Endothelial cell of umbilical vein (primary cell): ENCODE results near the gene BTBD10. TPM values are rescaled to one million over a fixed set of nuclear protein-coding genes. Genes with fewer than 3 reads are reported as not detected.

Experiments
- BruUV-seq: library from RNA; stranded (reverse); fragments of 400-500 nt; replicated peaks from 2 replicates; lab custom pipeline; 2021; lab: Mats Ljungman, UMichigan
- CTCF ChIA-PET: fragments of 300-600, 350-600 bp; sonication (Branson Sonifier 250); formaldehyde crosslinking; loops from one replicate; lab custom pipeline; 2021; ENCODE audit warnings: antibody characterized with exemption, inconsistent platforms; lab: Charles Lee
- POLR2A ChIA-PET: fragments of 300-600, 350-600 bp; sonication (Branson Sonifier 250); formaldehyde crosslinking; loops from one replicate; lab custom pipeline; 2021; ENCODE audit warnings: antibody characterized with exemption, inconsistent platforms; lab: Charles Lee
- DNase-seq: peaks from one replicate; pipeline ENCODE4 v3.0.0-alpha.2; 2011; ENCODE audit warnings: low read depth, low spot score
- FAIRE-seq: peaks from 2 replicates; lab custom pipeline; 2011; peaks lifted over from hg19 to GRCh38; lab: Jason Lieb, UNC
- H2AFZ ChIP-seq: 2 replicates; pipeline ENCODE4 v1.6.0; 2012; ENCODE audit warnings: low read depth, low read length, control low read depth, inconsistent platforms
- H3K27ac ChIP-seq: 2 replicates; pipeline ENCODE4 v1.5.1; 2011; ENCODE audit warnings: low read depth, mild to moderate bottlenecking, control low read depth, low read length, moderate library complexity; ENCODE audit not compliant: insufficient read depth
- H3K27me3 ChIP-seq, 2 experiments: 2 replicates each; pipeline versions ENCODE4 v1.6.0 to v1.6.1; 2011; ENCODE audit warnings: low read length in 2 of 2, mixed read lengths in 1 of 2; ENCODE audit not compliant: control insufficient read depth in 2 of 2, insufficient read depth in 2 of 2
- H3K36me3 ChIP-seq, 2 experiments: 2 replicates in 1 of 2; 3 replicates in 1 of 2; pipeline ENCODE4 v1.5.1; 2011; ENCODE audit warnings: low read length in 2 of 2, mild to moderate bottlenecking in 1 of 2, moderate library complexity in 1 of 2; ENCODE audit not compliant: control insufficient read depth in 2 of 2, insufficient read depth in 2 of 2; ENCODE audit errors: extremely low read depth in 1 of 2
- H3K4me1 ChIP-seq: 3 replicates; pipeline ENCODE4 v1.5.1; 2011; ENCODE audit warnings: mild to moderate bottlenecking, low read length; ENCODE audit not compliant: control insufficient read depth, insufficient read depth; ENCODE audit errors: extremely low read depth
- H3K4me2 ChIP-seq: 2 replicates; pipeline ENCODE4 v1.6.1; 2011; ENCODE audit warnings: low read length, control low read depth, mixed read lengths; ENCODE audit not compliant: insufficient read depth
- H3K4me3 ChIP-seq, 3 experiments: fragments of 200-600 bp in 1 of 3; sonication (generic), shearing (Covaris generic) in 1 of 3; replicated peaks in 1 of 3; 2 replicates each; pipeline ENCODE4 v1.5.1; 2011 to 2016; ENCODE audit warnings: control low read depth in 3 of 3, low read length in 3 of 3, mild to moderate bottlenecking in 2 of 3, inconsistent platforms in 1 of 3, low read depth in 1 of 3, moderate library complexity in 1 of 3; ENCODE audit not compliant: insufficient read depth in 1 of 3
- H3K79me2 ChIP-seq: 2 replicates; pipeline ENCODE4 v1.6.0; 2012; ENCODE audit warnings: low read length, inconsistent platforms; ENCODE audit not compliant: control insufficient read depth, insufficient read depth
- H3K9ac ChIP-seq: replicated peaks from 2 replicates; pipeline ENCODE3; 2011; ENCODE audit warnings: low read length, control low read depth; ENCODE audit not compliant: insufficient read depth; ENCODE audit errors: extremely low read depth
- H3K9me1 ChIP-seq: replicated peaks from 3 replicates; pipeline ENCODE4 v1.6.0; 2011; ENCODE audit warnings: mild to moderate bottlenecking, low read length; ENCODE audit not compliant: control insufficient read depth, insufficient read depth; ENCODE audit errors: extremely low read depth
- H3K9me3 ChIP-seq: replicated peaks from 2 replicates; pipeline ENCODE4 v1.5.1; 2012; ENCODE audit warnings: low read length, inconsistent platforms; ENCODE audit not compliant: control insufficient read depth, insufficient read depth
- H4K20me1 ChIP-seq: replicated peaks from 2 replicates; pipeline ENCODE3; 2011; ENCODE audit warnings: mild to moderate bottlenecking, low read length; ENCODE audit not compliant: control insufficient read depth, insufficient read depth; ENCODE audit errors: extremely low read depth
- EZH2 ChIP-seq: IDR thresholded peaks from 2 replicates; pipeline ENCODE4 v1.6.1; 2012; ENCODE audit warnings: borderline replicate concordance, low read depth, mild to moderate bottlenecking, moderate library complexity, low read length, inconsistent platforms; ENCODE audit not compliant: severe bottlenecking
- FOS ChIP-seq: IDR thresholded peaks from 2 replicates; pipeline ENCODE4 v1.6.1; 2011; ENCODE audit warnings: mild to moderate bottlenecking, low read length, moderate library complexity, borderline replicate concordance; ENCODE audit not compliant: insufficient read depth
- GATA2 ChIP-seq: IDR thresholded peaks from 2 replicates; pipeline ENCODE4 v1.7.0; 2011; ENCODE audit warnings: low read depth, mild to moderate bottlenecking, moderate library complexity, mixed read lengths, low read length; ENCODE audit not compliant: insufficient read length, insufficient read depth
- MYC ChIP-seq: IDR thresholded peaks from one replicate; pipeline ENCODE4 v1.6.1; 2011; ENCODE audit warnings: mild to moderate bottlenecking, low read depth, low read length
- POLR2A ChIP-seq: IDR thresholded peaks from 2 replicates; pipeline ENCODE4 v1.6.1; 2012; ENCODE audit warnings: low read depth, mild to moderate bottlenecking, control low read depth, low read length
- POLR2AphosphoS5 ChIP-seq: IDR thresholded peaks from 2 replicates; pipeline ENCODE4 v1.6.1; 2012; ENCODE audit warnings: low read depth, mild to moderate bottlenecking, control low read depth, low read length, moderate library complexity; ENCODE audit not compliant: insufficient read depth
- dilution Hi-C: fragments of 300-500 bp; cut with MboI; formaldehyde crosslinking; loops from one replicate; pipeline ENCODE4 v1.15.0; 2019; ENCODE audit warnings: low sequenced_read_pairs; ENCODE audit not compliant: extremely low pct_ligation_motif_present
- intact Hi-C: fragments of 100-400 bp; cut with micrococcal nuclease; formaldehyde crosslinking; loops from one replicate; pipeline ENCODE4 v1.10.0; 2022
- polyA plus RNA-seq, 4 experiments: library from polyadenylated mRNA; depleted of rRNA in 3 of 4; stranded (reverse) in 3 of 4; unstranded in 1 of 4; fragments of >200 nt; gene quantifications; 2 replicates each; pipeline versions ENCODE4 v1.2.1 to v1.2.3, GENCODE V29; 2011 to 2012; ENCODE audit warnings: missing spikeins in 1 of 4
- total RNA-seq: library from RNA; stranded (reverse); gene quantifications from 2 replicates; pipeline ENCODE4 v1.2.3, GENCODE V29; 2021
- TF ChIP-seq, protein P1 (sequence below), 2 donors: IDR thresholded peaks; 1 replicate in 1 of 2; 2 replicates in 1 of 2; pipeline ENCODE4 v1.5.1; 2011; ENCODE audit warnings: low read length in 2 of 2, mild to moderate bottlenecking in 2 of 2, moderate library complexity in 2 of 2, control low read depth in 1 of 2, inconsistent platforms in 1 of 2, low read depth in 1 of 2; ENCODE audit not compliant: insufficient read depth in 1 of 2; ENCODE audit errors: extremely low read depth in 1 of 2
- TF ChIP-seq, protein P2 (sequence below): IDR thresholded peaks from 2 replicates; pipeline ENCODE4 v1.6.1; 2011; ENCODE audit not compliant: insufficient read depth, insufficient read length

Gene BTBD10
- total and polyA plus RNA-seq, 2 donors (not counting 3 experiments of a cell fraction or from before 2014, with no cell fraction given), result 31.7 to 49.6 TPM

DNA sequence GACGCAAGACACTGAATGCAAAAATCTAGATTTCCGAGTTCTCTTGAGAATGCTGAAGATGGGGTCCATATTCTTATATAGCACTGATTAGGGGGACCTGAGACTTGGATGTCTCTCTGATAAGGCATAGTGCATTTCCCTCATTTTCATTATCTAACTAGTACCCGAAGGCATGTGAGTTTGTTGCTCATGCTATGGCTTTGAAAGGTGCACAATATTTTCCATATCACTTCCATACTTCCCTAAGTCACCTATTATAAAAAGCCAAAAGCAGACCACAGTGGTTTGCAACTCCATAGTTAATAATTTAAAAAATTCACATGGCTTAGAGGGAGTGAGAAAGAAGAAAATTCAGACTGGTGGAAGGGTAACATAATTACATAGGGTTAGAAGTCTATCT lies 1.7 kb downstream of the BTBD10 start:
- Histone ChIP-seq H3K4me2 (peak overlapping the region; percentile 87), H3K4me1 (peaks cover 26% of the 10 kb centered on the region), H3K27me3 (no peaks in the 10 kb centered on the region), H4K20me1 (no peaks in the 10 kb centered on the region), H3K36me3 (no peaks in the 10 kb centered on the region), H3K9me1 (no peaks in the 10 kb centered on the region), H3K79me2 (peaks cover 64% of the 10 kb centered on the region), H3K27ac (peak overlapping the region; percentile 60), H3K4me3 (peak overlapping the region in 2 of 3 experiments; percentile 13 to 76), H2AFZ (no peak overlapping the region), H3K9ac (peak overlapping the region; percentile 89), H3K9me3 (no peaks in the 10 kb centered on the region)
- FAIRE-seq, result no peak
- intact Hi-C loops, result loop anchor here (1.0 to 5.0 kb wide), 4 partner anchors 10 to 206 kb away; partner anchors contain the start of genes BMAL1 and FAR1
- BruUV-seq, result no TSS peak
- no peak for TF ChIP-seq FOS
- TF ChIP-seq GATA2, result no peak
- TF ChIP-seq POLR2AphosphoS5, result no peak
- TF ChIP-seq MYC, result no peak
- no peak for TF ChIP-seq POLR2A
- TF ChIP-seq, protein P1, sequence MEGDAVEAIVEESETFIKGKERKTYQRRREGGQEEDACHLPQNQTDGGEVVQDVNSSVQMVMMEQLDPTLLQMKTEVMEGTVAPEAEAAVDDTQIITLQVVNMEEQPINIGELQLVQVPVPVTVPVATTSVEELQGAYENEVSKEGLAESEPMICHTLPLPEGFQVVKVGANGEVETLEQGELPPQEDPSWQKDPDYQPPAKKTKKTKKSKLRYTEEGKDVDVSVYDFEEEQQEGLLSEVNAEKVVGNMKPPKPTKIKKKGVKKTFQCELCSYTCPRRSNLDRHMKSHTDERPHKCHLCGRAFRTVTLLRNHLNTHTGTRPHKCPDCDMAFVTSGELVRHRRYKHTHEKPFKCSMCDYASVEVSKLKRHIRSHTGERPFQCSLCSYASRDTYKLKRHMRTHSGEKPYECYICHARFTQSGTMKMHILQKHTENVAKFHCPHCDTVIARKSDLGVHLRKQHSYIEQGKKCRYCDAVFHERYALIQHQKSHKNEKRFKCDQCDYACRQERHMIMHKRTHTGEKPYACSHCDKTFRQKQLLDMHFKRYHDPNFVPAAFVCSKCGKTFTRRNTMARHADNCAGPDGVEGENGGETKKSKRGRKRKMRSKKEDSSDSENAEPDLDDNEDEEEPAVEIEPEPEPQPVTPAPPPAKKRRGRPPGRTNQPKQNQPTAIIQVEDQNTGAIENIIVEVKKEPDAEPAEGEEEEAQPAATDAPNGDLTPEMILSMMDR (IDR thresholded peaks at IDR 0.05; ENCODE audit: extremely low read depth in 1 of 2, insufficient read depth in 1 of 2, low read depth in 1 of 2, low read length in 2 of 2), result no peak
- TF ChIP-seq, protein P2, sequence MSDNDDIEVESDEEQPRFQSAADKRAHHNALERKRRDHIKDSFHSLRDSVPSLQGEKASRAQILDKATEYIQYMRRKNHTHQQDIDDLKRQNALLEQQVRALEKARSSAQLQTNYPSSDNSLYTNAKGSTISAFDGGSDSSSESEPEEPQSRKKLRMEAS, result no peak
- no peak for TF ChIP-seq EZH2
- CTCF ChIA-PET, result interaction anchor here (0.7 to 3.4 kb wide), 9 partner anchors 11 to 491 kb away, joined by 3 to 22 read pairs (median 4); no protein-coding TSS in a partner anchor
- no peak for DNase-seq
- POLR2A ChIA-PET, result no interaction called here
- dilution Hi-C loops, result no loop called here
